GM18499 (cell line): Measurements from ENCODE around the gene CDK14.

Experiments used
- ATAC-seq: cut with Tn5 transposase; IDR thresholded peaks from one replicate; pipeline ENCODE4 v1.9.1; 2021; ENCODE audit warnings: moderate number of reproducible peaks; ENCODE audit not compliant: insufficient read depth, unreplicated experiment

The CDK14 gene

DNA sequence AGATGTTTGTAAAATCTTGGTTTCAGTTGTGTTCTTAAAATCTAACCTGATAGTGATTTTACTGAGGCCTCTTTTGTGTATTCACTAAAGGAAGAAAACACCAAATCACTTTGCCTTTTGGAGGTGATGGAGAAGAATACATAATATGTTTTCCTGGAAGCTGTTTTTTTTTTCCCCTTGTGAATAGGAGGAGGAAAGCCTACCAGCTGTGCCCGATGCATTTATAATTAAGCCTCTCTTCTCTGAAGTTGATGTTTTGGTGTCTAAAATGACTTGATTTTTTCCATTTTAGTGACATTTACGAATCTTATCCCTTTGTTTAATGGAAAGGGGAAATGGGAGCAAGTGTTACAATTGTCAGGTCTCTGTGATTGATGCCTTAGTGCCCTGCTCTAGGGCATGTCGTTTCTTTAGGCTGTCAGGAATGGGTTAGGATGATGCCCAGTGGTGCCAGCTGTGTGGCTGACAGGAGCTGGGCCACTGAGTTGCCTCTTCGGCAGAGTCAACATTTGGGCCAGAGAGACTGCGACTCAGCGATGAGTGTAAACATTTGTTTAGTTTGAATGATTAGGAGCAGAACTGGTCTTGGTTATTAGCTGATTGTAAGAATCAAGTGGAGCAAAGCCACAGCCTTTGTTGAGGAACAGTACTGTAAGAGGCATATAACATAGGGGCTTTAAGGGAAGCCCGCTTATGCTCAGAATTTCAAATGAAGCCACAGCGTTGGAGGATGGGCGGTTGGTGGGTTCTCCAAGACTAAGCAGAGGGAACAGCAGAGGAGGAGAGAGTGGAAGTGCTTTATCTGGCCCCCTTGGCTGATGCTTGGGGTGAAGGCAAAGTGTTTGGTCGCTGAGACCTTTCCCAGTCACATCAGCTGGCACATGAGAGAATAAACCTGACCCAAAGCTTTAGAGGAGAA is 81.6 kb downstream of the CDK14 start:
- no peak for ATAC-seq

DNA sequence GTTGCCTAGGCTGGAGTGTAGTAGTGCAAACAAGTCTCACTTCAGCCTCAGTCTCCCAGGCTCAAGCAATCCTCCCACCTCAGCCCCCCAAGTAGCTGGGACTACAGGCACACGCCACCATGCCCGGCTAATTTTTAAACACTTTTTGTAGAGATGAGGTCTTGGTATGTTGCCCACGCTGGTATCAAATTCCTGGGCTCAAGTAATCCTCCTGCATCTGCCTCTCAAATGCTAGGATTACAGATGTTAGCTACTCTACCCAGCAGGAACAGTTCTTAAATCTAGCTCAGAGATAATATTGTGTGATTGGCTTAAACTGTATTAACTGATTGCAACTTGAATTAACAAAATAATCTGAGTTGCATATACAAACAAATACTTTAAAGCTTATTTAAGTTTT is 82.9 kb downstream of the CDK14 start:
- no peak for ATAC-seq

DNA sequence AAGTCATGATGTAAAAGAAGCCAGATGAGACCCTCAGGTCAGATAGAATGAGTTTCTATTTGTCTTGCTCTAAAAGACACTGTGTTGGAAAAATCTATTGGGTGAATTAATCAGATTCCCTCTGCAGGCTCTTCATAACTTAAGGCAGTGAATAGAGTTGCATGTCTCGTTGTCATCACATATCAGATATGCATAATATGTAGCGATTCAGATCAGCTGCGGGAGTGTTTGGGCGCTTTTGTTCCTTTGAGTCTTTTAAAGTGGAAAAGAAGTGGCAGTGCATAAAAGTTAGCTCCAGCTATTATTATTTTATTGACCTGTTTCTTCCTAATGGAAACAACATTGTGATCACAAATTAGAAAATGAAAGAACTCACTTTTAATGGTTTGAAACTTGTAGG is 84.4 kb downstream of the CDK14 start:
- ATAC-seq, result no peak

DNA sequence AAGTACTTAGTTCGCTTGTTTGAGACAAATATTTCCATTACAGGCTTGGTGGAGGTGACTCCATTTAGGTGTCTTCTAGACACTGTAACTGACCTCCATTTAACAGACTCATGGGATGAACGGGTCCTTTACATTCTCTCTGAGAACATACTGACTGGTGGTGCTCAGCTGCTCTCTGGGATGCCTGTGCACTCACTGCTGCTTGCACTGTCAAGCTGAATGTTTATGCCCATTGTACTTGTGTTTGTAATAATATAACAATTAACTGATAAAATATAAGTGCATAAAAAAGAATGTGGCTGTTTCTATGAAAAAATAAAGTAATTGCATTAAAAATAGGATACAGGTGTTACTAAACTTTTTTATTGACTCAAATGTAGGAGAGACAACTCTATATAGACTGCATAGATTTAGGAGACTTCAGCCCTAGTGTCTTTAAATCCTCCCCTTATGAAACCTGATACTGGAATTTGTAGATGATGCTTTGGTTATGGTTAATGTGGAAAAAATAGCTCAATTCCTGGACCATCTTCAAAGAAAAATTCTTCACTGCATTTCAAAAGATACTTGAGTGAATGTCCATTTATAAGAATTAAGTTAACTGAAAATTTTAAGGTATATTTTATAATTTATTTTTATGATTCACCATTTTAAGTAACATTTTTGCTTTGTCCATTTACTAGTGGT is 85.4 kb downstream of the CDK14 start:
- no peak for ATAC-seq

DNA sequence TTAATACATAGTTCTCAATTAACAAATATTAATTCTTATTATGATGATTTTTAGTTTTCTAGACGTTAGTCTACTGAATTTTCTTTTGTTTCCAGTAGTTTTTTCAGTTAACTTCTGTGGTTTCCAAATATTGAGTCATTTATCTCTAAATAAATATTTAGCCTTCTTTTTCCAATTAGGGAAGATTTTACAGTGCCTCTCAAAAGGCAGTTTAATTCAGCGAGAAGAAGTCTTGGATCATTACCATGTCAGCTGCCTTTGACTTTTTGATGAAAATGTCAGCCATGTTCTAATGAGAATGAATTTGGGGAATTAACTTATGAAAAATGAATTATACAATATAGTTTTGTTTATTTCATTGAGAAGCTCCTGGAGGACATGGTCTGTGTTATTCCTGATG is 90.0 kb downstream of the CDK14 start:
- ATAC-seq, result no peak

DNA sequence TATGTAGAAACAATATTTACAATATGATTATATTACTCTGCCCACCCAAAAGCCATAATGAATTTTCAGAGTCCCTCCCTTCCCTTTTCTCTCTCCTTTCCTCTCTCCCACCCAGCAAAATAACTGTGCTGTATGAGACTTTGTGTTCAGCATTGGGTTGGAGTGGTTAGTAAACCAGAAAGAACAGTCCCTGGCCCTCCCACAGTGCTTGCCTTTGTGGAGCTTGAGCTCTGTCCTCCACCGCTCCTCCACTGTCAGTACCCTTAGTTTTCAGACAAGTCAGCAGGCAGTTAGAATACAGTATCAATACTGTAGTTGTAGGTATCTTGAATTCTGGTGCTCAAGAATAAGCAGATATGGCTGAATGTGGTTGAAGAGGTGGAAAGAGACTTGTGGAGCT is 92.7 kb downstream of the CDK14 start:
- ATAC-seq, result no peak

DNA sequence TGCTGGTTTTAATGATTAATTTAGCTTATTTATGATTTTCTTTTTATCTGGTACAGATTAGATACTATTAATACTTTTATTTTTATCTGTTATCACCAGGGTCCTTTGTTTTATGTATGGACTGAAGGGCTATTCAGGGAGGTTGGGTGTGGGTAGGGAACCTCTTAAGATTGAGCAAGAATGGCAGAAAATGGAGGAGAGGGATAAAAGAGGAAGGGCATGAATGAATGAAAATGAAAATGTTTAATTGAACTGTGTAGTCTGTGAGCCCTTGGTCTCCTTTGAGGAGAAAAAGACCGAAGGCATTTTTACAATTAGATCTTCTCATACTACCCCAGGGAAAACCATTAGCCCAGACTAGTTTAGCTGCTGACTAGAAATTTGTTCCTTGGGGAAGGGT is 93.1 kb downstream of the CDK14 start:
- ATAC-seq, result no peak

DNA sequence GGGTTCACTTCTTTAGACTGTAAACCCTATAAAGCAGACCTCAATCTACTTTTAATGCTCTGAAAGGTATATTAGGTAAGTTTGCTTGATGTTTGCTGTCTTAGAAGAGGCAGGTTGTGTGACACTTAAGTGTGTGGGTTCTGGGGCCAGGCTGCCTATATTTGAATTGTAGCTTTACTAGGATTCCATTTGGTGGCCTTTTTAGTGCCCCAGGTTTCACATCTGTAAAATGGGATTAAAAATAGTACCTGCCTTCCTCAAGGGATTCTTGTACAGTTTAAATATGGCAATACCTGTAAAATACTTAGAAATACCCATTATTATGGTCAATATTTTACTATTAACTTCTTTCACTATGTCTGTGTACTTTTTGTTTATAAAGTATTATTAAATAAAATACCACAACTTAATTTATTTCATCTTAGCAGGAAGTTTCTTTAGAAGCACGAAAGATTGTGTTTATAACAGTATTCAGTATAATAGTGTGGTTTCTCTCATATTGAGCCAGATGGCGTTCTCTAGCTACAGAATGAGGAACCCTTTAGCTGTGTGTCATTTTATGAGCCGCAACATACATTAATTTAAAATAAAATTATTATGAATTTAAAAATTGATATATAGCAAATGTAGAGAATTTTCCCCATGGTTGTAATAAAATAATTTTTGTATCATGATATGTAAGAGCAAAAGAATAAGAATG is 94.2 kb downstream of the CDK14 start:
- no peak for ATAC-seq

DNA sequence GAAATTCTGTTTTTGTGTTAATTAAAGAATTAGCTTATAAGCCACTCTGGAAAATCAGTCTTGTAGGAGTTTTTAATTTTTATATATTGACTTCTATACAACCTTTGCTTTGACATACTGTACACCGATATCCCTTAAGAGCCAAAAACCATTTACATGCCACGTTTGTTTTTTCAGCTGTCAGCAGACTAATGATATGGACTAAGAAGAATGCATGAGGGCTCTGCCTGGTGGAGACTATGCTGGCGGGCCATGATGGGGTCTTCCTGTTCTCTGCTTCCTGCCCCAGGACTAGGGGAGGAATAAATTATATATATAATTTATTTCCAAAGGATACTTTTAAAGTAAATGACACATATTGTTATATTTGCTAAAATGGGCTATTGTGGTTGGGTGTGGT is 96.3 kb downstream of the CDK14 start:
- no peak for ATAC-seq

DNA sequence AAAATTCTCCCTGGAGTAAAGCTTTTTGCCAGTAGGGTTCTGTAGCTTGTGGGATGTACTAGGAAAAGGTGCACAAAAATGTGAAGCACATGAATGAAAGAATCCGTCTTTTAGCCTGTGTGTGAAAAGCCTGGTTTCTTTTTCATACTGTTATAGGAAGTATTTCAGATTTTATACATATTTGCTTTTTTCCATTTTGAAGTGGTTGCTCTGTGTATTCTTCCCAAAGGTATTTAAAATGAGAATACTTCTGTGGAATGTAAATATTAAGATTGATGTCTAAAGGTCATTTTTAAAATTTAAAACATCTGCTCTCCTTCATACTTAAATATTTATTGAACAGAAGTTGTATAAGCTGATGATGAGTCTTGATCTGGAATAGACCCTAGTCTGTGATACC is 96.8 kb downstream of the CDK14 start:
- ATAC-seq, result no peak

DNA sequence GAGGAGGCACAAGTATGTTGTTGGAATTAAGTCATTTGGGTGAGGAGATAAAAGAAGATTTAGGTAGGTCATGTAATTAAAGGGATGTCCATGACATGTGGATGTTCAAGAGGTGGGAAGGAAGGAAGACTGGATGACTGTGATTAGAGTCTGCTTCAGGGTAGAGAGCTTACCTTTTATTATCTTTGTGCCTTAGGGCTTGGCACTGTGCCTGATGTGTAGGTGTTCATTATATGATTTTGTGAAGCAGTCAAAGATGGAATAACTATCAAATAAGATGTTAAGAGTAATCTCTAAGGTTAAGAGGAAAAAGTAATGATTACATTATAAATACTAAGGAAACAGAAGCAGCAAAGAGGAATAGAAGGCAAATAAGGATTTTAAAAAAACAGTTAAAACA is 97.8 kb downstream of the CDK14 start:
- ATAC-seq, result no peak

DNA sequence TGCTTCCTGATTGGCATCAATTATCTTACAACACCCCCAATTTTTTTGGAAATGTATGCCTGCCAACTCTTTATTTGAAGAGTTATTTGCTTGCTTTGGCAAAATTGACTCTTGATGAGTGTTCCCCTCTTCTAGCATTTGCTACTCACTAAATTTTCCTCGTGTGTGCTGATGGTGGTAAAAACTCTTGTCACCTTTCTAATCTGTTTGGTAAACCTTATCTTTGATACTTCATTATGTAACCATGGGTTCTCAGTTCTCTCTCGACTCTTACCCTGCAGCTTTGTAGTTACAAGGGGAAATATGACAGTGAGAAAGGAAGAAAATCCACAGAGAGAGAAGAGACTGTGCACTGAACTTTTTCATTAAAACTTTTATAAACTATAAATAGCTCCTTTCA is 102.5 kb downstream of the CDK14 start:
- no peak for ATAC-seq

DNA sequence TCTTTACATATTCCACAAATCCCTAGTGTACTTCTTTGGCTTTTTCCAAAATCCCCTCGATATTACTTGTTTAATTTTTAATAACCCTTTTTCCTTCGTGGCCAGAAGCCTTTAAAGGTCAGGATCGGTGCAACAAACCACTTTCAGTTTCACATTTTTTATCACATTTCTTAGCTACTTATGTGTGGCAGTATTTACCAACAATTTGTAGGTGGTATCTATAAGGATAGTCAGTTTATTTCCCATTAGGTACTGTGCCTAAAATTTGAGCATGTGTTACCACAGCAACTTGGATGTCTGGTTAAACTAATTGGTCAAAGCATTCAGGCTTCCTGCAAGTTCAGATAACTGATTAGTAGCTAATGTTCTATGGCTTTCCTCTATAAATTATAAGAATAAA is 104.9 kb downstream of the CDK14 start:
- no peak for ATAC-seq

DNA sequence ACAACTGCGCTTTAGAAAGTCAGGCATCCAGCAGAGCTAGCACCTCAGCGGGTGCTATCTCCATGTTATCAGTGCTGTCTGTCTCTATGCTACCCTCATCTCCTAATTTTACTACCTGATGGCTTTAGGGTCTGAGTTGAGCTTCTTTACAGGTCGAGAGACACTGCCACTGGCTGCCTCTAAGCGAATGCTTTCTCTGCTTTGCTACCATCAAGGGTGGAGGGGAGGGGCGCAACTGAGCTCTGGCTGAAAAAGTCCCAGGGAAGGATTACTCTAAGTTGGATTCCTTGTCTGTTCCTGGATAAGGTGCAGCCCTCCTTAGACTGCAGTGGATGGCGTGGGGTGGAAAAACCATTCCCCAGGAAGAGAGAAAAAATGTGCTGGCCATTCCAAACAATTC is 105.7 kb downstream of the CDK14 start:
- no peak for ATAC-seq

DNA sequence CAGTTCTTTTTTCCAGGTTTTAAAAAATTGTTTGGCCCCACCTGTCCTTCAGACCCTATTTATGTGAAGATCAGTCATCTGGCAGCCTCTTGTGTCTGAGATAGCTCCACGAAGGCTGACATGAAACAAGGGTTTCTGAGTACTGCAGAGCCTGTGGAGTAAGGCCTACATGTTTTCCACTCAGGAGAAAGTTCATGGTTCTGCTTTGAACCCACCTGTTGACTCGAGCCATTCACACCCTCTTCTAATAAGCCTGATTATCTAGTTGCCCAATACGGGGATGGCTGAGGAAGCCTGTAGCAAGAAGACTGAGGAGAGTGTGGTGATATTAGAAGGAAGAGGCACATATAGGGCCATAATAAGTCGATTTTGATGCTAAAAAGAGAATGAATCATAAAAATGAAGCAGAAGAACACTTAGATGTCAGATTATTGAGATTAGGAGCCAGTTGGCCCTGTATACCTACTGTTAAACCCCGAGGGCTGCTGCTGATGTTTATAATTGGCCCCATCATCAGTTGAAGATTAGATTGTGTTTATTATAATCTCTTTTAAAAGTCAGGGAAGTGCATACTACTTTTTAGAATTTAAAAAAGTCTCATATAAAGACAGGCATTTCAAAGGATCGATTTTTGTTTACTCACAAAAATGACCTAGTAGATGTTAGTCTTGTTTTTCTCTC is 109.4 kb downstream of the CDK14 start:
- ATAC-seq, result no peak

DNA sequence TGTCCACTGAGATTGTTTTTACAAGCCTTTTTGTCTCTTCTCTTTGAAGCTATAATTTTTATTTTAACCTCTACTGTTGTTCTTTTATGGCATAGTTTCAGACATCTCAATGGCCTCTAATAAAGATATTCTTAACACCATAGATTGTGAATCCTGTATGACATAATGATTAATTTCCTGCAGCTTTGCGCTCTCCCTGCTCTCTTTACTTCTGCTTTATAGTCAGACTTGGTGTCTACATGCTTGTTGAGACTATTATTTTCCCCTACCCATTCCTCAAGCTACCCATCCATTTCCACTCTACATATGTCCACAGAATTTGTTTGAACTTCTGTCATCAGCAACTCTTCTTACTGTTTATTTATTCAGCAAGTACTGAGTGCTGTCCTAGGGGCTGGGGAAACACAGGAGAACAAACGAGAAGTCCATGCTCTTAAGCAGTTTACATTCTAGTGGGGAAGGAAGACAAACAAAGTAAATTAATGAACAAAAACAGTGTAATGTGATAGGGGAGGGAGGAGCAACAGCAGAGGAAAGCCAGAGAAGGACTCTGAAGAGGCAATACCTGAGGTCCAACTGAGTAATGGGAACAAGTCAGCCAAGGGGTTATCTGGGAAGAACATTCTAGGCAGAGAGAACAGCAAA is 110.1 kb downstream of the CDK14 start:
- ATAC-seq, result no peak

DNA sequence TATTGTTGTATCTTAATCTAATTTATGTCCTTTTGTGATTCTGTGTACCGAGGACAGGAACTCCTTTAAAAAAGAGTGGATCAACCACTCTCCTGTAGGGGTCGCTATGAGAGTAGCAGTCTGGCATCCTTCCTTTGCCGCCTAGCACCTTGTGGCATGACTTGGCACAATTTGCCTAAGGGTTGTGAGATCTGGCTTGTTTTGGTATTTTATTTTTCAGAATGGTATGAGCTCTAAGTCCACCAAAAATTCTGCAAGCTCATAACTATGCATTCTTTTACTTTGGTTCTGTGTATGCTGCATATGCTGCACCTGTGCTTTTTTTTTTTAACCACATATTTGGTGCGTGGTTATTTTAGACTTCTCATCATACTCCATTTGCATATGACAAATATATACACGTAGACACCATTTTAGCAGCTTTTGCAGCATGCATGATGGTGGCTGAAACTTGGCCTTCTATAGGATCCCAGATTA is 112.8 kb downstream of the CDK14 start:
- peak; percentile 64 for ATAC-seq

DNA sequence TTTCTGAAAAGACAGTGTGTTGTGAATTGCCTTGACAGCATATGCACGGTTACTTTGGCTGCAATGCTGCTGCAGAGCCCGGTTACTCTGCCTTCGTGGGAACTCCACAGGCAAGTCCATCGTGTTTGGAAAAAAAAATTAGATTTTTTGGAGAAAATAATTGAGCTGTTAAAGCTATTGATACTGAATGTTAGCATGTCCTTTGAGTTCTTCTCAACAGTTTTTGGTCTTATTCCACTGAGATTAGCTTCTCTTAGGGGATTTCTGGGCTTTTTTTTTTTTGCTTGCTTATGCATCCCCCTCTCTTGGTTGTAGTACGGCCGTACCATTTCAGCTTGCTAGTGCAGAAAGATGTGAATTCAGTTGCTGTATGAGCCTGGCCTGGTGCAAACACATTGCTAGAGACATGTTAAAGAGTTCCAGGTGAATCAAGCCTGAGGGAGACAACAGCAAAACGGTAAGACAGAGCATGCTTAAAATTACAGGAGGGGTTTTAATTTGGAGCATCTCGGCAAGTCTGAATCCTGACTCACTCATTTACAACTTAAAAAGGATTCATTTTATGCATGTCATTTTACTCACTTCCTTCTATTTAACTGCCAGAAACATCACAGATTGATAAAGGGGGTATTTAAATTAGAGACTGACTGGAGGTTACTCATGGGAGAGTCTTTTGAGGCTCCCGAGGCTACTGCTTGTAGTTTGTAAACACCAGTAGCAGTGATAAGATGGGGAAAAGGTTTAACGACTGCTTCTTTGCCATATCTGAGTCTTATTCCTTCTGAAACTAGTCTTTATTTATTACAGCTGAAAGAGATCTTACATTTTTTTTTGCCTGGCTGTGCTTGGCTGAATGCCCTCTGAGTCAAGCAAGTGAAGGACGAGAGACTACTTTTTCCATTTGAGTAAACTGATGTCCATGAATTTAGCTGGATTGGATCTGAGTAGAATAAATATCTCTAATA is 113.7 kb downstream of the CDK14 start:
- peak; percentile 24 for ATAC-seq

DNA sequence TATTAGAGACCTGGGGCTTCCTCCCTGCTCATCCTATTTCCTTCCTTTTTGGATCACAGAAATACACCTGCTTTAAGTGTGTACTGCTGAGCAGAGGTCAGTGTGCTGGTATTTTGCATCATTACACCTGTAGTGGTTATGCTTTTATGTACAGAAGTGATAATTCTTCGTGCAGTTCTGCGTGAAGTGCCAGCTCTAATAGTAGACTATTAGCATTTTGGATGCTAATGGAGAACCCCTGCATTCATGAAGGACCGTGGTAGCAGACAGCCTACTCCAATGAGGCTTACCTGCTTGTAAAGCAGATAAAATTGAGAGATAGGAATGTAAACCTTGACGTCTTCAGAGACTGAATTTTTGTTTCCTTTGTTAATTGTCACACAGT is 114.3 kb downstream of the CDK14 start:
- ATAC-seq, result no peak
